HCT116 (cell line): ENCODE measurements around the gene MIAT. TPM values are rescaled to one million over a fixed set of nuclear protein-coding genes. Genes with fewer than 3 reads are reported as not detected.

Experiments
- ATAC-seq: fragments of 200-7000 bp; cut with Tn5 transposase; 2 replicates; pipeline ENCODE4 v1.9.1; 2020; ENCODE audit warnings: mild to moderate bottlenecking, moderate library complexity
- BruUV-seq: library from RNA; stranded (reverse); fragments of 400-500 nt; replicated peaks from 2 replicates; lab custom pipeline; 2021; lab: Mats Ljungman, UMichigan
- CTCF ChIA-PET: fragments of 300-600 bp; sonication (Branson Sonifier 250); formaldehyde crosslinking; loops from one replicate; lab custom pipeline; 2021; ENCODE audit warnings: antibody characterized with exemption; lab: Charles Lee
- POLR2A ChIA-PET: fragments of 300-600, 350-600 bp; sonication (Branson Sonifier 250); formaldehyde crosslinking; loops from one replicate; lab custom pipeline; 2021; ENCODE audit warnings: antibody characterized with exemption; lab: Charles Lee
- RAD21 ChIA-PET, 2 experiments: fragments of 300-600 bp; sonication (Branson Sonifier 250); formaldehyde crosslinking; loops; one replicate each; lab custom pipeline; 2023; ENCODE audit warnings: low total read pairs in 2 of 2; ENCODE audit not compliant: uncharacterized antibody in 2 of 2, unreplicated experiment in 2 of 2, low non-redundant PET in 1 of 2; lab: Charles Lee
- DNase-seq: peaks from one replicate; pipeline ENCODE4 v3.0.0-alpha.2; 2010; ENCODE audit warnings: low read depth, low spot score
- H2AFZ ChIP-seq: fragments of 200-600 bp; shearing (Covaris generic), sonication (generic); 2 replicates; pipeline ENCODE4 v1.6.1; 2017; ENCODE audit warnings: low read depth, mixed run types, mixed read lengths, antibody characterized with exemption, low read length; ENCODE audit not compliant: poor library complexity, severe bottlenecking
- H3K27ac ChIP-seq: 2 replicates; pipeline ENCODE4 v1.5.1; 2012; ENCODE audit warnings: low read depth, low read length
- H3K27me3 ChIP-seq: fragments of 200-600 bp; sonication (generic); 2 replicates; pipeline ENCODE4 v1.6.1; 2016; ENCODE audit warnings: mixed run types, low read length, mixed read lengths; ENCODE audit not compliant: insufficient read depth
- H3K36me3 ChIP-seq, 2 experiments: fragments of 200-500 bp in 1 of 2; fragments of 200-600 bp in 1 of 2; sonication (Bioruptor generic) in 1 of 2; sonication (generic) in 1 of 2; 2 replicates each; pipeline versions ENCODE4 v1.5.1 to v1.6.1; 2014 to 2016; ENCODE audit warnings: low read length in 2 of 2, inconsistent platforms in 1 of 2, mixed read lengths in 1 of 2, mixed run types in 1 of 2; ENCODE audit not compliant: insufficient read depth in 2 of 2, control insufficient read depth in 1 of 2
- H3K4me1 ChIP-seq, 2 experiments: fragments of 200-600 bp in 1 of 2; sonication (generic) in 1 of 2; 2 replicates each; pipeline versions ENCODE4 v1.5.1 to v1.6.1; 2012 to 2017; ENCODE audit warnings: low read length in 2 of 2, inconsistent platforms in 1 of 2, mild to moderate bottlenecking in 1 of 2, mixed read lengths in 1 of 2, mixed run types in 1 of 2, moderate library complexity in 1 of 2; ENCODE audit not compliant: insufficient read depth in 2 of 2, control insufficient read depth in 1 of 2
- H3K4me2 ChIP-seq: fragments of 200-600 bp; sonication (generic); 2 replicates; pipeline ENCODE4 v1.6.1; 2017; ENCODE audit warnings: mixed run types, low read length, mixed read lengths
- H3K4me3 ChIP-seq, 2 experiments: fragments of 200-600 bp in 1 of 2; sonication (generic) in 1 of 2; replicated peaks in 1 of 2; 2 replicates each; pipeline ENCODE4 v1.5.1; 2011 to 2016; ENCODE audit warnings: low read length in 2 of 2, control low read depth in 1 of 2, low read depth in 1 of 2, mild to moderate bottlenecking in 1 of 2, mixed read lengths in 1 of 2, mixed run types in 1 of 2
- H3K79me2 ChIP-seq: fragments of 200-600 bp; sonication (generic); 2 replicates; pipeline ENCODE4 v1.6.1; 2017; ENCODE audit warnings: mild to moderate bottlenecking, mixed run types, low read length, moderate library complexity, mixed read lengths; ENCODE audit not compliant: insufficient read depth
- H3K9ac ChIP-seq: fragments of 200-600 bp; sonication (generic); 2 replicates; pipeline ENCODE4 v1.6.1; 2016; ENCODE audit warnings: low read length, mixed read lengths
- H3K9me2 ChIP-seq: fragments of 200-600 bp; sonication (generic), shearing (Covaris generic); 2 replicates; pipeline ENCODE4 v1.6.1; 2017; ENCODE audit warnings: mixed run types, mild to moderate bottlenecking, moderate library complexity; ENCODE audit not compliant: insufficient read depth
- H3K9me3 ChIP-seq, 2 experiments: fragments of 200-500 bp in 1 of 2; fragments of 200-600 bp in 1 of 2; sonication (Bioruptor generic) in 1 of 2; sonication (generic) in 1 of 2; 2 replicates each; pipeline ENCODE4 v1.6.1; 2014 to 2017; ENCODE audit warnings: low read length in 2 of 2, mixed read lengths in 2 of 2, inconsistent platforms in 1 of 2, low read depth in 1 of 2, mild to moderate bottlenecking in 1 of 2, mixed run types in 1 of 2, moderate library complexity in 1 of 2; ENCODE audit not compliant: control insufficient read depth in 1 of 2, insufficient read depth in 1 of 2
- H4K20me1 ChIP-seq: fragments of 200-600 bp; sonication (generic), shearing (Covaris generic); 2 replicates; pipeline ENCODE4 v1.6.1; 2017; ENCODE audit warnings: mixed run types, mild to moderate bottlenecking, moderate library complexity; ENCODE audit not compliant: insufficient read depth
- ATF3 ChIP-seq: IDR thresholded peaks from 2 replicates; pipeline ENCODE4 v1.6.1; 2012
- CBX3 ChIP-seq: IDR thresholded peaks from 2 replicates; pipeline ENCODE4 v1.6.1; 2012; ENCODE audit warnings: low read depth
- ELF1 ChIP-seq: IDR thresholded peaks from 2 replicates; pipeline ENCODE4 v1.6.1; 2012; ENCODE audit warnings: low read depth, borderline replicate concordance
- EZH2phosphoT487 ChIP-seq: fragments of 200-600 bp; IDR thresholded peaks from 2 replicates; pipeline ENCODE4 v1.6.1; 2018; ENCODE audit warnings: antibody characterized with exemption, borderline replicate concordance
- JUND ChIP-seq: IDR thresholded peaks from 2 replicates; pipeline ENCODE4 v1.6.1; 2012
- MAX ChIP-seq: IDR thresholded peaks from 2 replicates; pipeline ENCODE4 v1.6.1; 2012
- POLR2A ChIP-seq: IDR thresholded peaks from 2 replicates; pipeline ENCODE4 v1.7.0; 2011; ENCODE audit warnings: borderline replicate concordance; ENCODE audit not compliant: insufficient read depth, insufficient read length; ENCODE audit errors: extremely low read depth
- POLR2AphosphoS5 ChIP-seq: IDR thresholded peaks from 2 replicates; pipeline ENCODE4 v1.6.1; 2011; ENCODE audit warnings: mild to moderate bottlenecking, low read depth, low read length, moderate library complexity
- SIN3A ChIP-seq: IDR thresholded peaks from 2 replicates; pipeline ENCODE4 v1.6.1; 2012; ENCODE audit warnings: low read depth
- SP1 ChIP-seq: IDR thresholded peaks from 2 replicates; pipeline ENCODE4 v1.6.1; 2012; ENCODE audit warnings: low read depth
- YY1 ChIP-seq: IDR thresholded peaks from 2 replicates; pipeline ENCODE4 v1.6.1; 2011; ENCODE audit warnings: low read length, low read depth, moderate library complexity, mild to moderate bottlenecking; ENCODE audit not compliant: insufficient replicate concordance; ENCODE audit errors: extremely low read depth
- ZBTB33 ChIP-seq: IDR thresholded peaks from 2 replicates; pipeline ENCODE4 v1.6.1; 2011; ENCODE audit warnings: mild to moderate bottlenecking, low read length, moderate library complexity; ENCODE audit not compliant: insufficient replicate concordance; ENCODE audit errors: extremely low read depth
- ZFX ChIP-seq: fragments of 450-650 bp; IDR thresholded peaks from 2 replicates; pipeline ENCODE4 v1.6.1; 2017
- ZNF274 ChIP-seq: fragments of 200-500 bp; sonication (Bioruptor generic); IDR thresholded peaks from 2 replicates; pipeline ENCODE4 v1.6.1; 2014; ENCODE audit warnings: mild to moderate bottlenecking, low read depth, low read length, inconsistent platforms
- intact Hi-C: fragments of 100-400 bp; cut with micrococcal nuclease; formaldehyde crosslinking; loops from 2 replicates; pipeline ENCODE4 v1.10.0; 2022
- total RNA-seq: library from RNA; stranded (reverse); gene quantifications from one replicate; pipeline ENCODE4 v1.2.1, GENCODE V29; 2021; ENCODE audit not compliant: unreplicated experiment

MIAT gene
- total RNA-seq, 1 experiment from 2014 or later = 0.54 TPM

GRCh38 chr22:26712158-26712557, 54.8 kb downstream of the MIAT start (continued):
- TF ChIP-seq ZNF274 (no peak), POLR2A (no peak), JUND (no peak), SP1 (no peak), ZBTB33 (no peak), POLR2AphosphoS5 (no peak), EZH2phosphoT487 (no peak), CBX3 (no peak), ATF3 (no peak), ELF1 (no peak)

GRCh38 chr22:26713823-26714449, 56.5 kb downstream of the MIAT start:
- CTCF ChIA-PET = interaction anchor here (0.5 kb wide), 1 partner anchor 691 kb away, joined by 3 read pairs; no protein-coding TSS in a partner anchor
- RAD21 ChIA-PET = no interaction called here
- no peak for DNase-seq

More at GRCh38 chr22:26713823-26714449, 56.5 kb downstream of the MIAT start:
- Histone ChIP-seq H3K36me3 (no peaks in the 10 kb centered on the region), H3K27ac (no peak overlapping the region), H3K9me3 (no peaks in the 10 kb centered on the region), H3K27me3 (no peaks in the 10 kb centered on the region), H3K79me2 (no peaks in the 10 kb centered on the region), H3K9me2 (no peaks in the 10 kb centered on the region), H3K4me1 (peaks cover 0 to 7% of the 10 kb centered on the region in 2 experiments; a peak in 2 of 4 replicates), H3K4me3 (no peak overlapping the region), H3K9ac (no peak overlapping the region), H4K20me1 (no peaks in the 10 kb centered on the region), H3K4me2 (no peak overlapping the region), H2AFZ (no peak overlapping the region)
- BruUV-seq = no TSS peak
- intact Hi-C loops = no loop called here
- no peak for ATAC-seq
- POLR2A ChIA-PET = no interaction called here
- TF ChIP-seq MAX (no peak), ZBTB33 (no peak), SIN3A (no peak), YY1 (no peak), POLR2AphosphoS5 (no peak), ZFX (no peak), JUND (no peak), ATF3 (no peak)
